HEK293 (cell line): ENCODE measurements around the gene CCDC149.

Experiments used
- MEIS1 ChIP-seq: sonication (generic); formaldehyde crosslinking; IDR thresholded peaks from 2 replicates; pipeline ENCODE4 v1.8.1; 2022; ENCODE audit warnings: missing genetic modification reagents, mild to moderate bottlenecking, borderline replicate concordance
- OVOL3 ChIP-seq: fragments of 450-650 bp; formaldehyde crosslinking; IDR thresholded peaks from 2 replicates; pipeline ENCODE4 v1.5.1; 2016; ENCODE audit warnings: missing biosample characterization, missing genetic modification characterization
- TCF7L2 ChIP-seq: IDR thresholded peaks from 2 replicates; pipeline ENCODE4 v1.6.1; 2011; ENCODE audit warnings: low read depth, mild to moderate bottlenecking, inconsistent platforms, low read length, moderate library complexity, borderline replicate concordance
- ZNF184 ChIP-seq: fragments of 450-650 bp; IDR thresholded peaks from 2 replicates; pipeline ENCODE4 v1.5.1; 2018; ENCODE audit warnings: missing biosample characterization, mild to moderate bottlenecking, missing genetic modification characterization
- ZNF274 ChIP-seq, 2 experiments: fragments of 200-500 bp in 1 of 2; fragments of 450-650 bp in 1 of 2; sonication (Bioruptor generic) in 1 of 2; formaldehyde crosslinking in 1 of 2; IDR thresholded peaks; 2 replicates each; pipeline versions ENCODE4 v1.5.1 to v1.6.1; 2014 to 2016; ENCODE audit warnings: borderline replicate concordance in 1 of 2, inconsistent platforms in 1 of 2, low read length in 1 of 2, missing biosample characterization in 1 of 2, missing genetic modification characterization in 1 of 2
- ZNF747 ChIP-seq: fragments of 450-650 bp; formaldehyde crosslinking; IDR thresholded peaks from 2 replicates; pipeline ENCODE4 v1.5.1; 2016; ENCODE audit warnings: missing biosample characterization, missing genetic modification characterization
- TF ChIP-seq, protein P1 (sequence below): fragments of 450-650 bp; formaldehyde crosslinking; IDR thresholded peaks from 2 replicates; pipeline ENCODE4 v1.5.1; 2016; ENCODE audit warnings: missing biosample characterization, missing genetic modification characterization
- TF ChIP-seq, protein P2 (sequence below): fragments of 450-650 bp; formaldehyde crosslinking; IDR thresholded peaks from 2 replicates; pipeline ENCODE4 v1.5.1; 2016; ENCODE audit warnings: missing biosample characterization, missing genetic modification characterization

DNA sequence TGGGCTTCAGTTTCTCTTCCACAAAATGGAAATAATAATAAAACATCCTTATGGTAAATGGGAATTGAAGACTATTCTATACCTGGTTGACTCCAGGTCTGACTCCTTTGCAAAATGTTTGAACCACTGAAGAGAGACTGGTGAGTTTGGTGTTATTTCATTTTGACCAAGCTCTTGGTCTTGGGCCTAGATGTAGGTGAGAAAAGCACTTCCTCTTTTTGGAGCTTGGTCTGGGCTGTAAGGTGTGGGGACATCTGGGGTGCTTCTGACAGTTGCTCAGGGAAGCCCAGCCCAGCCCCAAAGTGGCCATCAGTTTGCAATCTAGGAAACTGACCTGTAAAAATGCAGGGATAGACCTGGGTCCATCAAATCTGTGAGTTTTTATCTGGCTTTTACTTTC is 144.2 kb downstream of the CCDC149 start:
- TF ChIP-seq ZNF184 (no peak), ZNF274 (IDR thresholded peaks at IDR 0.05; ENCODE audit: low read length) (no peak), ZNF274 (tag by site-specific recombination; IDR thresholded peaks at IDR 0.05; ENCODE audit: borderline replicate concordance) (no peak), OVOL3 (no peak), TCF7L2 (no peak), MEIS1 (CRISPR knock-in tag) (no peak), ZNF747 (tag by site-specific recombination) (no peak)
- TF ChIP-seq, protein P1, sequence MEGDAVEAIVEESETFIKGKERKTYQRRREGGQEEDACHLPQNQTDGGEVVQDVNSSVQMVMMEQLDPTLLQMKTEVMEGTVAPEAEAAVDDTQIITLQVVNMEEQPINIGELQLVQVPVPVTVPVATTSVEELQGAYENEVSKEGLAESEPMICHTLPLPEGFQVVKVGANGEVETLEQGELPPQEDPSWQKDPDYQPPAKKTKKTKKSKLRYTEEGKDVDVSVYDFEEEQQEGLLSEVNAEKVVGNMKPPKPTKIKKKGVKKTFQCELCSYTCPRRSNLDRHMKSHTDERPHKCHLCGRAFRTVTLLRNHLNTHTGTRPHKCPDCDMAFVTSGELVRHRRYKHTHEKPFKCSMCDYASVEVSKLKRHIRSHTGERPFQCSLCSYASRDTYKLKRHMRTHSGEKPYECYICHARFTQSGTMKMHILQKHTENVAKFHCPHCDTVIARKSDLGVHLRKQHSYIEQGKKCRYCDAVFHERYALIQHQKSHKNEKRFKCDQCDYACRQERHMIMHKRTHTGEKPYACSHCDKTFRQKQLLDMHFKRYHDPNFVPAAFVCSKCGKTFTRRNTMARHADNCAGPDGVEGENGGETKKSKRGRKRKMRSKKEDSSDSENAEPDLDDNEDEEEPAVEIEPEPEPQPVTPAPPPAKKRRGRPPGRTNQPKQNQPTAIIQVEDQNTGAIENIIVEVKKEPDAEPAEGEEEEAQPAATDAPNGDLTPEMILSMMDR (tag by site-specific recombination) = no peak
- TF ChIP-seq, protein P2, sequence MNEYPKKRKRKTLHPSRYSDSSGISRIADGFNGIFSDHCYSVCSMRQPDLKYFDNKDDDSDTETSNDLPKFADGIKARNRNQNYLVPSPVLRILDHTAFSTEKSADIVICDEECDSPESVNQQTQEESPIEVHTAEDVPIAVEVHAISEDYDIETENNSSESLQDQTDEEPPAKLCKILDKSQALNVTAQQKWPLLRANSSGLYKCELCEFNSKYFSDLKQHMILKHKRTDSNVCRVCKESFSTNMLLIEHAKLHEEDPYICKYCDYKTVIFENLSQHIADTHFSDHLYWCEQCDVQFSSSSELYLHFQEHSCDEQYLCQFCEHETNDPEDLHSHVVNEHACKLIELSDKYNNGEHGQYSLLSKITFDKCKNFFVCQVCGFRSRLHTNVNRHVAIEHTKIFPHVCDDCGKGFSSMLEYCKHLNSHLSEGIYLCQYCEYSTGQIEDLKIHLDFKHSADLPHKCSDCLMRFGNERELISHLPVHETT = no peak
